Loucy (cell line): ENCODE results near the gene PACSIN2.

Experiments used
- H2AFZ ChIP-seq: fragments of 200-600 bp; sonication (generic); 2 replicates; pipeline ENCODE4 v1.6.0; 2016; ENCODE audit warnings: antibody characterized with exemption, mild to moderate bottlenecking, low read length, moderate library complexity
- H3F3A ChIP-seq: fragments of 200-600 bp; 2 replicates; pipeline ENCODE4 v1.6.0; 2016; ENCODE audit warnings: antibody characterized with exemption, low read depth, mild to moderate bottlenecking
- H3K27me3 ChIP-seq: fragments of 200-600 bp; sonication (generic); 2 replicates; pipeline ENCODE4 v1.6.1; 2014; ENCODE audit warnings: low read length, mild to moderate bottlenecking; ENCODE audit not compliant: insufficient read depth, poor library complexity, severe bottlenecking
- H3K36me3 ChIP-seq: fragments of 200-600 bp; sonication (generic); 2 replicates; pipeline ENCODE4 v1.6.1; 2016; ENCODE audit warnings: low read length; ENCODE audit not compliant: insufficient read depth
- H3K4me1 ChIP-seq: fragments of 200-600 bp; sonication (generic); 2 replicates; pipeline ENCODE4 v1.5.1; 2014; ENCODE audit warnings: low read length, mild to moderate bottlenecking; ENCODE audit not compliant: insufficient read depth, poor library complexity, severe bottlenecking
- H3K4me2 ChIP-seq: fragments of 200-600 bp; sonication (generic); 2 replicates; pipeline ENCODE4 v1.6.0; 2014; ENCODE audit warnings: antibody characterized with exemption, low read length, low read depth, mild to moderate bottlenecking; ENCODE audit not compliant: poor library complexity, severe bottlenecking
- H3K4me3 ChIP-seq: fragments of 200-600 bp; sonication (generic); 2 replicates; pipeline ENCODE4 v1.5.1; 2014; ENCODE audit warnings: low read length, mild to moderate bottlenecking, mixed read lengths; ENCODE audit not compliant: poor library complexity, severe bottlenecking
- H3K79me2 ChIP-seq: fragments of 200-600 bp; sonication (generic); 2 replicates; pipeline ENCODE4 v1.6.1; 2014; ENCODE audit warnings: low read length; ENCODE audit not compliant: insufficient read depth
- H3K9ac ChIP-seq: fragments of 200-600 bp; sonication (generic); 2 replicates; pipeline ENCODE4 v1.6.0; 2014; ENCODE audit warnings: mild to moderate bottlenecking, low read depth, low read length, moderate library complexity; ENCODE audit not compliant: poor library complexity, severe bottlenecking
- H3K9me2 ChIP-seq: fragments of 200-600 bp; sonication (generic); replicated peaks from 2 replicates; pipeline ENCODE4 v1.6.1; 2016; ENCODE audit warnings: low read depth, low read length, mixed read lengths
- H3K9me3 ChIP-seq: fragments of 200-600 bp; sonication (generic); 2 replicates; pipeline ENCODE4 v1.6.1; 2014; ENCODE audit warnings: mild to moderate bottlenecking, antibody characterized with exemption, low read length, low read depth; ENCODE audit not compliant: insufficient read depth
- H4K20me1 ChIP-seq: fragments of 200-600 bp; sonication (generic); 2 replicates; pipeline ENCODE4 v1.6.0; 2014; ENCODE audit warnings: antibody characterized with exemption, low read length, mild to moderate bottlenecking; ENCODE audit not compliant: insufficient read depth, poor library complexity, severe bottlenecking
- EZH2phosphoT487 ChIP-seq: fragments of 200-600 bp; IDR thresholded peaks from 2 replicates; pipeline ENCODE4 v1.6.1; 2018; ENCODE audit warnings: antibody characterized with exemption, mild to moderate bottlenecking, moderate library complexity, borderline replicate concordance
- TF ChIP-seq, protein P1 (sequence below): fragments of 200-600 bp; sonication (generic); conservative IDR thresholded peaks from 2 replicates; pipeline ENCODE4 v1.5.1; 2014; ENCODE audit warnings: mild to moderate bottlenecking, antibody characterized with exemption, low read length

PACSIN2 gene

DNA sequence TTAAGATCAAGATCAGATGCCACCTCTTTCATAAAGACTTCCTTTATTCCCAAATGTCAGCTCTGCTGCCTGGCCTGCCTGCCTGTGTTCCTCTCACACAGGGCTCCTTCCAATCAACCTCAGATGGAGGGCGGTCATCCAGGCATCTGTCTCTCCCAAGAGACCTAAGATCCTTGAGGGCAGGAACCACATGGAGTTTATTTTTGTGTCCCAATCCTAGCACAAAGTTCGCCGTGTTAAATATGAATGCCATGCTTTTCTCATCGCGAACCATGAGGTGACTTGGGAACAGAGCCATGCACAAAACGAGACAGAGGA is 85.2 kb downstream of the PACSIN2 start:
- Histone ChIP-seq H3K4me1 (peaks cover 16% of the 10 kb centered on the region), H2AFZ (no peak overlapping the region), H3F3A (no peaks in the 10 kb centered on the region), H3K9me2 (no peaks in the 10 kb centered on the region), H3K79me2 (peaks cover 97% of the 10 kb centered on the region), H3K4me2 (no peak overlapping the region), H3K27me3 (no peaks in the 10 kb centered on the region), H3K9me3 (no peaks in the 10 kb centered on the region), H3K36me3 (no peaks in the 10 kb centered on the region; the same call in 1 of the 2 replicates), H3K9ac (no peak overlapping the region), H3K4me3 (no peak overlapping the region), H4K20me1 (peaks cover 32% of the 10 kb centered on the region)
- TF ChIP-seq EZH2phosphoT487, result no peak
- TF ChIP-seq, protein P1, sequence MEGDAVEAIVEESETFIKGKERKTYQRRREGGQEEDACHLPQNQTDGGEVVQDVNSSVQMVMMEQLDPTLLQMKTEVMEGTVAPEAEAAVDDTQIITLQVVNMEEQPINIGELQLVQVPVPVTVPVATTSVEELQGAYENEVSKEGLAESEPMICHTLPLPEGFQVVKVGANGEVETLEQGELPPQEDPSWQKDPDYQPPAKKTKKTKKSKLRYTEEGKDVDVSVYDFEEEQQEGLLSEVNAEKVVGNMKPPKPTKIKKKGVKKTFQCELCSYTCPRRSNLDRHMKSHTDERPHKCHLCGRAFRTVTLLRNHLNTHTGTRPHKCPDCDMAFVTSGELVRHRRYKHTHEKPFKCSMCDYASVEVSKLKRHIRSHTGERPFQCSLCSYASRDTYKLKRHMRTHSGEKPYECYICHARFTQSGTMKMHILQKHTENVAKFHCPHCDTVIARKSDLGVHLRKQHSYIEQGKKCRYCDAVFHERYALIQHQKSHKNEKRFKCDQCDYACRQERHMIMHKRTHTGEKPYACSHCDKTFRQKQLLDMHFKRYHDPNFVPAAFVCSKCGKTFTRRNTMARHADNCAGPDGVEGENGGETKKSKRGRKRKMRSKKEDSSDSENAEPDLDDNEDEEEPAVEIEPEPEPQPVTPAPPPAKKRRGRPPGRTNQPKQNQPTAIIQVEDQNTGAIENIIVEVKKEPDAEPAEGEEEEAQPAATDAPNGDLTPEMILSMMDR, result no peak

DNA sequence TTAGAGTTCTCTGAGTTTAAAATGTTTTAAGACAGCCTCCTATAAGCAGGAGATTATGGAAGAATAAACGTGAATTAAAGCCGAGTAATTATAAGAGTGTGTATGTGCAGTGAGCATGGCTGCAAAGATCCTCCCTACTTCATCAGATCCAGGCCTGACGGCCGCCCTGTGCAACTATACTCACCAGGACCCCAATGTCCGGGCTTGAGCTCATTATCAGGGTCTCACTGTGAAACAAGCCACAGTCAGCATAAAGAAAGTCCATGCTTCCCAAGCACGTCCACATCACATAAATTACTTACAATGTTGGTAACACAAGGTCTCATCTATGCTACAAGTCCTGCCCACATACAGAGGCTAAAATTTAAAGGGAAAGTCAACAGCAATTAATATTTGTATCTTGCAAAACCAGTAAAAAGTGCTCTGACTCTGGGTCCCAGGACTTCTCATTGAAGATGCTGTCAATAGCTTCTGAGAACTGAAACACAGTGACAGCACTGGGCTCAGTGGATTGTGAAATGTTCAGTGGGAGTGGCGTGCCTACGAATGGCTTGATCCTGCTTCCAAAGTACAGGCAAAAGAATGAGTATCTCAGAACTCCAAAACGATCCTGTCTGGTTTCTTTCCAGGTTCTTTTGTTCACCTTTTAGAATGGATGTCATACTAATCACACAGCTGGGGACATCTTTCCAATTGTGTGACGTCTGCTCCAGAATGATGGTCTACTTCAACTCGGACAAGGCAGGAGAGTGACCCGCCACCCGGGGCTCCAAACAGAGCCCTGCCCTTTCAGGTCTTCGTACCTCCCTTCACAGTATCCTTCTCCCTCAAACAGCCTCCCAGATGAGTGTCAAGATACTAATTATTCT is 85.7 kb downstream of the PACSIN2 start:
- Histone ChIP-seq H3K79me2 (peaks cover 97% of the 10 kb centered on the region), H4K20me1 (peaks cover 30% of the 10 kb centered on the region), H3K9me3 (no peaks in the 10 kb centered on the region), H3F3A (no peaks in the 10 kb centered on the region), H3K4me2 (no peak overlapping the region), H3K9ac (no peak overlapping the region), H3K36me3 (no peaks in the 10 kb centered on the region; the same call in 1 of the 2 replicates), H2AFZ (no peak overlapping the region), H3K4me3 (no peak overlapping the region), H3K27me3 (no peaks in the 10 kb centered on the region), H3K9me2 (no peaks in the 10 kb centered on the region), H3K4me1 (peaks cover 16% of the 10 kb centered on the region)
- TF ChIP-seq, protein P1, result no peak
- no peak for TF ChIP-seq EZH2phosphoT487

DNA sequence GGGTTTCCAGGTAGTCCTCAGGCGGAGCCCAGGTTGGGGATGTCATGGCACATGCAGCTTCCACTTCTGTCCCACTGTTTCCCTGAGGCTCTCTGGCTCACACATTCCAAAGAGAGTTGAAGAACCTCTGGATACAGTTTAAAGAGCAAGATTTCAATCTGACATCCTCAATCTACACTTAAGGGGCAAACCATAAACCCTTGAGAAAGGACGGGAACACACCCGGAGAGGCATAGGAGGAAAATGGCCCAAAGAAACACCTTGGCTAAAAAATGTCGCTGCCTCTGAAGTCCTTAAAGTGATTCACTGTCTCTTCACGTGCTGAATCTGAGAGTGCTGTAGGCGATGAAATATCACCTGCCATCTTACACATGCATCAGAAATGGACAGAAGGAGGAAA is 87.0 kb downstream of the PACSIN2 start:
- no peaks in the 10 kb centered on the region; the same call in 1 of the 2 replicates for H3K36me3 ChIP-seq
- H3F3A ChIP-seq, result no peaks in the 10 kb centered on the region
- H4K20me1 ChIP-seq, result peaks cover 23% of the 10 kb centered on the region
- H3K9me2 ChIP-seq, result no peaks in the 10 kb centered on the region
- H3K9me3 ChIP-seq, result no peaks in the 10 kb centered on the region
- TF ChIP-seq EZH2phosphoT487, result no peak
- TF ChIP-seq, protein P1, result no peak
- peaks cover 21% of the 10 kb centered on the region for H3K4me1 ChIP-seq
- H2AFZ ChIP-seq, result no peak overlapping the region
- H3K79me2 ChIP-seq, result peaks cover 92% of the 10 kb centered on the region
- H3K9ac ChIP-seq, result no peak overlapping the region
- no peak overlapping the region for H3K4me2 ChIP-seq
- H3K27me3 ChIP-seq, result no peaks in the 10 kb centered on the region
- no peak overlapping the region for H3K4me3 ChIP-seq
